GM21526 (cell line): ENCODE data around the gene NFATC1.

Source experiments
- ATAC-seq: cut with Tn5 transposase; IDR thresholded peaks from one replicate; pipeline ENCODE4 v1.9.1; 2021; ENCODE audit warnings: moderate library complexity; ENCODE audit not compliant: unreplicated experiment, low FRiP score

Gene NFATC1

GRCh38 chr18:79436556-79437275 lies 41.0 kb downstream of the NFATC1 start:
- no peak for ATAC-seq

DNA sequence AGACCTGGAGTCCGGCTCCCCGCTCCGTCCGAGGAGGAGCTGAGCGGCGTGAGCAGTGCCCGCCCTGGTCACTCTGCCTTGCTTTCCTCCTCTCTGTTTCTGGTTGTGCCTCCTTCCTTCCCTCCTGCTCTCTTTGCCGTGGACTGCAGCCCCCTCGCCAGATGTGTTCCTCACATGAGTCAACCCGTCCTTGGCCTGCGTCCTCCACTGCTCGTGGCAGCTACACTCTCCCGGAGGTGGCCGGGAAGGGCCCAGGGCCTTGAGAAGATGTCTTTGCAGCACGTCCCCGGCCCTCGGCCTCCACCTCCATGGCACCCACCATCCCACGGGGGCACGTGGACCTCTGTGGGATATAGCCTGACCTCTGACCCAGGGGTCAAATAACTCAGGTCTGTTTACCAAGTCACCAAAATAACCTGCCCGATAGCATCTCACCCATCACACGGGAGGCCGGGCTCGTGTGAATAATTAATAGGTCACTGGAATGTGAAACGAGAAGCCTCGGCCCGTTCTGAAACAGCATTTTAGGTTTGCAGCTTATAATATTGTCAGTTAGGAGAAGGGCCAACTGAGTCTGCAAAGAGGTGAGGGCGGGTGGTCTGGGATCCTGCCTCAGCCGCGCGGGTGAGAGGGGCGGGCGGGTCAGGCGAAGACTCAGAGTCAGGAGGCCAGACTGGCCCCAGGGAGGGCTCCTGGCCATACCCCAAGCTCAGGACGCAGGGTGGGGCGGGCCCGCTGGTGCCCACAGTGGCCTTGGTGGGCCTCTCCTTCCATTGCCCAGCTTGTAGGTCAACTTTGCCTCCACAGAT lies 42.6 kb downstream of the NFATC1 start:
- no peak for ATAC-seq

GRCh38 chr18:79438898-79439627 lies 43.3 kb downstream of the NFATC1 start:
- ATAC-seq = no peak

DNA sequence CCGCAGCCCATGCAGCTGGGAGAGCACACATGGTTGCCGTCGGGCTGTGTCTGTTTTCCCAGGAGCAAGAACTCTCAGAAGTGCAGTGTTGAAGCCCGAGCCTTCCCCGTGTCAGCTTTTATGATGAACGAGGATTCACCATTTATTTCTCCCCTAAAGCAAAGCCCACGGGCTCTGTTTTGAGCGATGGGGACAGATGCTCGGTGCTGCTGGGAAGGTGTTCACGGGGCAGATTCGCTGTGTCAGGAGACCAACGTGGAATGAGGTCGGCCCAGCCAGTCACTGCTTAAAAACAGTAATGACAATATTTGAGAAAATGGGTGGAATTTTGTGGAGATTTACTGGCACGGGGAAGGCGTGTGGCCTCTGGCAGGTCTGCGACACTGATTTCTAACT lies 43.9 kb downstream of the NFATC1 start:
- no peak for ATAC-seq

DNA sequence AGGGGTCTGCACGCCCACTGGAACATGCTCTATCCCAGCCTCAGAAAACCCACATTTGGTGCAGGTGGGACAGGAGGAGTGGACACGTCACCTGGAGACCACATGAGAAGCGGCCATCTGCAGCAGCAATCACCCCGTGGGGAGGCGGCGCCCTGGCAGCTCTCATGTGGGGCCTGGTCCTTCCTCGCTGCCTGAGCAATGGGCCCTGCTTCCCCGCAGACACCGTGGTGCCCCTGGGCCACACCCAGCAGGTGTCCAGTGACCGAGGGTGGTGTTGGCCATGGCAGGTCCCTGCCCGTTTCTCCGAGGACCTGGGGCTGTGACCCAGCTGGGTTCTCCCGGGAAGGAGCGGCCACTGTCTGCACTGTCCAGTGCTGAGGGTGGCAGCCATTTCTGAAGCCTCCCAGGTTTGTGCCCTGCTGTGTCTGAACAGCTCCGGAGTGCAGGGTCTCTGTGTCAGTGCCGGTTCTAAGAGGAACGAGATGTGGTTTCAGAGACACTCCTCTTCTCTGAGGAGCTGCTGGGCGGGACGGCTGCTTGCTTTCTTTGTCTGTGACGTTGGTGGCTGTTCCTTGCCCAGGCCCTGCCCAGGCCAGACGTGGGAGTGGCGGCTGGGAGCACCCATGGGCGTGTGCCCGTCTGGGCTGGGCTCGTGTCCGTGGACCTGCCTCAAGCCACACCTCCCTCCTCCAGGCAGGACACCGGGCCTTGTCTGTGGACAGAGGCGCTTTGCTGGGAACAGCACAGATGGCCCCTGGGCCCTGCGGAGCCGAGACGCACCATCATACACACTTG lies 44.8 kb downstream of the NFATC1 start:
- ATAC-seq = no peak

DNA sequence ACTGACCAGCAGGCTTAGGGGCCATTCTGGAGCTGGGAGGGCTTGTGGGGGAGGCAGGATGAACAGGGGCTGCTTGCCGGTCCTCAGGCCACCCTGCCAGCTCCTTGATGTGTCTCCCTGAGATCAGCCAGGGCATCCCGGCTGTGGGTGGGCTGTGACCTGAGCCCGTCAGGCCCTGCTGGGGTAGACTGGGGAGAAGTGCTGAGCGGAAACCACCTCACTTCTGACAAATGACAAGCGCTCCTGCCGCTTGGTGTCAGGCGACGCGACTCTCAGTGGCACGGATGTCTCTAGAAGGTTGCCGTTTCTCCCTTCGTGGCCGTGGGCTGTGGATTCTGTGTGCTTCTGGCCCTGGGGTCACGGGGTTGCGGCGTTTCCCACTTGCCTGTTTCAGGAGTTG lies 45.7 kb downstream of the NFATC1 start:
- ATAC-seq = no peak

DNA sequence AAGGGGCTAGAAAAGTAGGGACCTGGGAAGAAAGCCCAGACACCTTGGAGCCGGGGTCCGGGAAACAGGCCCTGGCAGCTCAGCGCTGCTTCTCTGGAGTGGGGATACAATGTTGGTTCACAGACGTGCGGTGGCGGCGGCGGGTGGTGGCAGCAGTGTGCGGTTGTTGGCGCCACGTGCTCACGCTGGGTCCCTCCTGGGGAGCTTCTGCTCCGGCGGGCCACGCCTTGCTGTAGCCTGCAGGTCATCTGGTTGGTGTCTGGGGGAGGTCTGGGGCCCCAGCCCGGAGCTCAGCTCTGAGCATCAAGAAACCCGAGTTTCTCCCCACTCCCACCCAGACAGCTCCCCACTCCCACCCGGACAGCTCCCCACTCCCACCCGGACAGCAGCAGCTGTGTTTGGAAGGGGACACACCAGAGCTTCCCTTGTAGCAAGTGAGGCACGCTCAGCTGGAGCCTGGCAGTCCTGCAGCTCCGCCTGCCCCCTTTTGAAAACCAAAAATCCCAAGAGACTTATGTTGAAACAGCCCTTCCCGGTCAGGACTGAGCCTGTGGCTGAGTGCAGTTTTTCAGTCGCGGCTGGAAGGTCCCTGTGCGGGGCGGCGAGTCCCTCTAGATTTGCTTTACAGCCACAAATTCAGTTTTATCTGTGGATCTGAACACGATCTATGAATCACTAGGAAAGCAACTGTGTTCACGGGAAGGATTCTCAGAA lies 46.9 kb downstream of the NFATC1 start:
- no peak for ATAC-seq

GRCh38 chr18:79445221-79445620 lies 49.5 kb downstream of the NFATC1 start:
- no peak for ATAC-seq

DNA sequence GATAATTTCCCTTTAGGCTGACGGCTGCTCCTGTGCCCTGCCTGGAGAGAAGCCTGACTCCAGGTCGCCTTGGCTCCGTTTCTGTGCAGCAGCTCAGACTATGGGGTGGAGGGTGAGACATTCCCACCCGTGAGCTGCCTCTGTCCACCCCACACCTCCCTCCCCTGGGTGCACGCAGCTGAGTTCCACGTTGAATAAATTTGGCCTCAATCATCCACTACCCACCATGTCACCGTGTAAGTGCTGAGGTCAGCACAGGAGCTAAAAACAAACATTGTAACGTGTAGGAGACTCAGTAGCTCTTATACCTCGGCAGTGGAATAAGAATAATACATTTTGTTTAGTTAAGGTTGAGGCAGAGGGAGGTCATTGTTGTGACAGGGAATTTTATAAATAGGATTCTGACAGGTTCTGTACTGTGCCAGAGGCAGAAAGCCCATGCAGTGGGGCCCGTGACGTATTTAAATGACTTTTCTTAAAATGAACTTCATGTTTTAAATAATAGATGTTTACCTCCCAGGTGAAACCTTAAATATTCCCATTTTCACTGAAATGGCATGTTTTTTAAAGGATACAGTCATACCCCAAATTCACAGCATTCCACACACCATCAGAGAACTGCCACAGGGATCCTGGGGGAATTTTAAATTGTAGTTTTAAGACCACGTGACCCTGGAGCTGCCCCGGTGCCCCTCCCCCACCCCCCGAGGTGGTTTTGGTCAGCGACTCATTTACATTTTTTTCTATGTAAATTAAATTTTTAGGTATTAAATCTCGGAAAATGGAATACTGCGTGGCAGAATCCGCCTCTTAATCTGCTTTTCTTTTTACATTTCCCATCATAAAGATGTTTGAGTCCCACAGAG lies 50.2 kb downstream of the NFATC1 start:
- ATAC-seq = no peak

GRCh38 chr18:79446931-79447330 lies 51.2 kb downstream of the NFATC1 start:
- no peak for ATAC-seq

GRCh38 chr18:79447703-79448367 lies 52.1 kb downstream of the NFATC1 start:
- ATAC-seq = no peak

- ATAC-seq = no peak
Observed at GRCh38 chr18:79448621-79449020, 52.9 kb downstream of the NFATC1 start.

GRCh38 chr18:79449551-79450288 lies 54.0 kb downstream of the NFATC1 start:
- no peak for ATAC-seq

GRCh38 chr18:79450289-79451080 lies 54.8 kb downstream of the NFATC1 start:
- ATAC-seq = no peak

- ATAC-seq = no peak
Observed at GRCh38 chr18:79451237-79452125, 55.8 kb downstream of the NFATC1 start.
